Liver (tissue), 2 donors: ENCODE results near the gene PDE6B.

ENCODE experiments used
- CTCF ChIP-seq: fragments of 150-350 bp; IDR thresholded peaks from 2 replicates; pipeline ENCODE4 v1.5.1; 2017; ENCODE audit warnings: improper control_type of control experiment, low read depth, low read length; ENCODE audit not compliant: missing input control
- FOXA1 ChIP-seq: IDR thresholded peaks from 2 replicates; pipeline ENCODE4 v1.6.1; 2016; ENCODE audit warnings: antibody characterized with exemption
- MAX ChIP-seq: IDR thresholded peaks from 2 replicates; pipeline ENCODE4 v1.6.1; 2016; ENCODE audit warnings: antibody characterized with exemption
- REST ChIP-seq: IDR thresholded peaks from 2 replicates; pipeline ENCODE4 v1.6.1; 2016; ENCODE audit warnings: antibody characterized with exemption, mild to moderate bottlenecking
- donor health status: healthy.

- no peak for TF ChIP-seq CTCF
- no peak for TF ChIP-seq FOXA1
- no peak for TF ChIP-seq REST
- no peak for TF ChIP-seq MAX
Observed at GRCh38 chr4:587671-588350, 37.6 kb upstream of the PDE6B start.
